ENCODE measurements around the gene BCS1L. TPM values are rescaled to one million over a fixed set of nuclear protein-coding genes. Genes with fewer than 3 reads are reported as not detected.

The BCS1L gene
- total RNA-seq, 1 donor from 2014 or later: 77.3 TPM

- H3K4me3 Mint-ChIP-seq (ENCODE audit: low read depth): no peak overlapping the region
- H3K9me3 Mint-ChIP-seq: no peaks in the 10 kb centered on the region
Measured at GRCh38 chr2:218642786-218643185, 16.7 kb upstream of the BCS1L start.

GRCh38 chr2:218643751-218644310 lies 15.7 kb upstream of the BCS1L start:
- H3K4me3 Mint-ChIP-seq (ENCODE audit: low read depth): no peak overlapping the region
- no peaks in the 10 kb centered on the region for H3K27me3 Mint-ChIP-seq (ENCODE audit: low read depth)
- no peak overlapping the region for H3K27ac Mint-ChIP-seq
- no peaks in the 10 kb centered on the region for H3K9me3 Mint-ChIP-seq
- no peak for DNase-seq (ENCODE audit: low spot score)
- intact Hi-C loops (cut with micrococcal nuclease): no loop called here
- peaks cover 4% of the 10 kb centered on the region for H3K4me1 Mint-ChIP-seq (ENCODE audit: low read depth)
- peaks cover 67% of the 10 kb centered on the region for H3K36me3 Mint-ChIP-seq (ENCODE audit: low read depth)

More at GRCh38 chr2:218642786-218643185, 16.7 kb upstream of the BCS1L start:
- Mint-ChIP-seq H3K27me3 (ENCODE audit: low read depth) (no peaks in the 10 kb centered on the region), H3K27ac (no peak overlapping the region), H3K36me3 (ENCODE audit: low read depth) (peaks cover 67% of the 10 kb centered on the region), H3K4me1 (ENCODE audit: low read depth) (no peaks in the 10 kb centered on the region)
- DNase-seq (ENCODE audit: low spot score): no peak
- intact Hi-C loops (cut with micrococcal nuclease): no loop called here

GRCh38 chr2:218644721-218645120 lies 14.8 kb upstream of the BCS1L start:
- Mint-ChIP-seq H3K9me3 (no peaks in the 10 kb centered on the region), H3K4me3 (ENCODE audit: low read depth) (no peak overlapping the region), H3K4me1 (ENCODE audit: low read depth) (peaks cover 4% of the 10 kb centered on the region), H3K27ac (no peak overlapping the region), H3K27me3 (ENCODE audit: low read depth) (no peaks in the 10 kb centered on the region), H3K36me3 (ENCODE audit: low read depth) (peaks cover 67% of the 10 kb centered on the region)
- intact Hi-C loops (cut with micrococcal nuclease): no loop called here
- DNase-seq (ENCODE audit: low spot score): no peak

- intact Hi-C loops (cut with micrococcal nuclease): no loop called here
Measured at GRCh38 chr2:218645126-218645525, 14.4 kb upstream of the BCS1L start.

GRCh38 chr2:218648088-218648786 lies 11.2 kb upstream of the BCS1L start:
- H3K27ac Mint-ChIP-seq: no peak overlapping the region
- intact Hi-C loops (cut with micrococcal nuclease): loop anchor here (1.0 kb wide), 1 partner anchor 347 kb away; no protein-coding TSS in a partner anchor
- no peaks in the 10 kb centered on the region for H3K27me3 Mint-ChIP-seq (ENCODE audit: low read depth)
- peaks cover 4% of the 10 kb centered on the region for H3K4me1 Mint-ChIP-seq (ENCODE audit: low read depth)
- peak; percentile 39 for DNase-seq (ENCODE audit: low spot score)
- peaks cover 79% of the 10 kb centered on the region for H3K36me3 Mint-ChIP-seq (ENCODE audit: low read depth)
- H3K9me3 Mint-ChIP-seq: no peaks in the 10 kb centered on the region
- H3K4me3 Mint-ChIP-seq (ENCODE audit: low read depth): no peak overlapping the region

More at GRCh38 chr2:218645126-218645525, 14.4 kb upstream of the BCS1L start:
- Mint-ChIP-seq H3K27me3 (ENCODE audit: low read depth) (no peaks in the 10 kb centered on the region), H3K36me3 (ENCODE audit: low read depth) (peaks cover 68% of the 10 kb centered on the region), H3K9me3 (no peaks in the 10 kb centered on the region), H3K4me1 (ENCODE audit: low read depth) (peaks cover 4% of the 10 kb centered on the region), H3K27ac (no peak overlapping the region), H3K4me3 (ENCODE audit: low read depth) (no peak overlapping the region)
- no peak for DNase-seq (ENCODE audit: low spot score)

- peaks cover 78% of the 10 kb centered on the region for H3K36me3 Mint-ChIP-seq (ENCODE audit: low read depth)
- intact Hi-C loops (cut with micrococcal nuclease): loop anchor here (1.0 kb wide), 1 partner anchor 347 kb away; no protein-coding TSS in a partner anchor
- H3K9me3 Mint-ChIP-seq: no peaks in the 10 kb centered on the region
- H3K4me1 Mint-ChIP-seq (ENCODE audit: low read depth): peaks cover 4% of the 10 kb centered on the region
- no peak for DNase-seq (ENCODE audit: low spot score)
- H3K4me3 Mint-ChIP-seq (ENCODE audit: low read depth): no peak overlapping the region
- no peak overlapping the region for H3K27ac Mint-ChIP-seq
- H3K27me3 Mint-ChIP-seq (ENCODE audit: low read depth): no peaks in the 10 kb centered on the region
Measured at GRCh38 chr2:218648787-218649100, 10.7 kb upstream of the BCS1L start.

- H3K9me3 Mint-ChIP-seq: no peaks in the 10 kb centered on the region
- peaks cover 73% of the 10 kb centered on the region for H3K36me3 Mint-ChIP-seq (ENCODE audit: low read depth)
- no peak for DNase-seq (ENCODE audit: low spot score)
- no peaks in the 10 kb centered on the region for H3K27me3 Mint-ChIP-seq (ENCODE audit: low read depth)
- intact Hi-C loops (cut with micrococcal nuclease): loop anchor here (5.0 to 10.0 kb wide), 2 partner anchors 242 to 371 kb away; no protein-coding TSS in a partner anchor
- no peak overlapping the region for H3K4me3 Mint-ChIP-seq (ENCODE audit: low read depth)
- peaks cover 25% of the 10 kb centered on the region for H3K4me1 Mint-ChIP-seq (ENCODE audit: low read depth)
- H3K27ac Mint-ChIP-seq: no peak overlapping the region
Measured at GRCh38 chr2:218655751-218656150, 3.7 kb upstream of the BCS1L start.

GRCh38 chr2:218658671-218659257 lies 719 bp upstream of the BCS1L start:
- intact Hi-C loops (cut with micrococcal nuclease): loop anchor here (1.0 to 10.0 kb wide), 9 partner anchors 13 to 374 kb away; partner anchors contain the start of genes CNOT9, TTLL4 and USP37
- Mint-ChIP-seq H3K27me3 (ENCODE audit: low read depth) (no peaks in the 10 kb centered on the region), H3K9me3 (no peaks in the 10 kb centered on the region), H3K4me1 (ENCODE audit: low read depth) (peaks cover 25% of the 10 kb centered on the region), H3K36me3 (ENCODE audit: low read depth) (peaks cover 71% of the 10 kb centered on the region), H3K27ac (peak overlapping the region; percentile 82), H3K4me3 (ENCODE audit: low read depth) (peak overlapping the region; percentile 91)
- peak; percentile 36 for DNase-seq (ENCODE audit: low spot score)

GRCh38 chr2:218659988-218660358 lies 490 bp downstream of the BCS1L start:
- Mint-ChIP-seq H3K4me3 (ENCODE audit: low read depth) (peak overlapping the region; percentile 91), H3K36me3 (ENCODE audit: low read depth) (peaks cover 72% of the 10 kb centered on the region), H3K9me3 (no peaks in the 10 kb centered on the region), H3K27ac (peak overlapping the region; percentile 82), H3K27me3 (ENCODE audit: low read depth) (no peaks in the 10 kb centered on the region), H3K4me1 (ENCODE audit: low read depth) (peaks cover 25% of the 10 kb centered on the region)
- no peak for DNase-seq (ENCODE audit: low spot score)
- intact Hi-C loops (cut with micrococcal nuclease): loop anchor here (1.0 to 10.0 kb wide), 9 partner anchors 11 to 375 kb away; partner anchors contain the start of genes CNOT9, TTLL4 and USP37

- Mint-ChIP-seq H3K36me3 (ENCODE audit: low read depth) (peaks cover 71% of the 10 kb centered on the region), H3K27me3 (ENCODE audit: low read depth) (no peaks in the 10 kb centered on the region), H3K4me1 (ENCODE audit: low read depth) (peaks cover 18% of the 10 kb centered on the region), H3K27ac (no peak overlapping the region), H3K4me3 (ENCODE audit: low read depth) (no peak overlapping the region), H3K9me3 (no peaks in the 10 kb centered on the region)
- intact Hi-C loops (cut with micrococcal nuclease): no loop called here
- no peak for DNase-seq (ENCODE audit: low spot score)
Measured at GRCh38 chr2:218662377-218662776, 2.9 kb downstream of the BCS1L start.

GRCh38 chr2:218662827-218663226 lies 3.3 kb downstream of the BCS1L start:
- no peaks in the 10 kb centered on the region for H3K27me3 Mint-ChIP-seq (ENCODE audit: low read depth)
- no peaks in the 10 kb centered on the region for H3K9me3 Mint-ChIP-seq
- DNase-seq (ENCODE audit: low spot score): no peak
- H3K4me3 Mint-ChIP-seq (ENCODE audit: low read depth): no peak overlapping the region
- no peak overlapping the region for H3K27ac Mint-ChIP-seq
- peaks cover 15% of the 10 kb centered on the region for H3K4me1 Mint-ChIP-seq (ENCODE audit: low read depth)
- intact Hi-C loops (cut with micrococcal nuclease): no loop called here
- peaks cover 70% of the 10 kb centered on the region for H3K36me3 Mint-ChIP-seq (ENCODE audit: low read depth)

GRCh38 chr2:218663901-218664300 lies 4.4 kb downstream of the BCS1L start:
- Mint-ChIP-seq H3K36me3 (ENCODE audit: low read depth) (peaks cover 68% of the 10 kb centered on the region), H3K9me3 (no peaks in the 10 kb centered on the region), H3K27me3 (ENCODE audit: low read depth) (no peaks in the 10 kb centered on the region), H3K27ac (no peak overlapping the region), H3K4me3 (ENCODE audit: low read depth) (no peak overlapping the region), H3K4me1 (ENCODE audit: low read depth) (peaks cover 8% of the 10 kb centered on the region)
- no peak for DNase-seq (ENCODE audit: low spot score)
- intact Hi-C loops (cut with micrococcal nuclease): no loop called here

- no peaks in the 10 kb centered on the region for H3K9me3 Mint-ChIP-seq
- H3K27ac Mint-ChIP-seq: peak overlapping the region; percentile 40
- no peak for DNase-seq (ENCODE audit: low spot score)
- H3K27me3 Mint-ChIP-seq (ENCODE audit: low read depth): no peaks in the 10 kb centered on the region
- peaks cover 61% of the 10 kb centered on the region for H3K36me3 Mint-ChIP-seq (ENCODE audit: low read depth)
- H3K4me3 Mint-ChIP-seq (ENCODE audit: low read depth): no peak overlapping the region
- H3K4me1 Mint-ChIP-seq (ENCODE audit: low read depth): peaks cover 10% of the 10 kb centered on the region
- intact Hi-C loops (cut with micrococcal nuclease): no loop called here
Measured at GRCh38 chr2:218664653-218665052, 5.2 kb downstream of the BCS1L start.
